Erythroblast (primary cell): ENCODE data around the gene PLEKHG7.

ENCODE experiments used
- GATA1 ChIP-seq: IDR thresholded peaks from 2 replicates; pipeline ENCODE4 v1.6.1; 2011; ENCODE audit warnings: low read depth, mild to moderate bottlenecking, control low read depth, low read length, moderate library complexity
- POLR2A ChIP-seq: IDR thresholded peaks from 2 replicates; pipeline ENCODE4 v1.6.1; 2011; ENCODE audit warnings: mild to moderate bottlenecking, low read length

- TF ChIP-seq POLR2A (no peak), GATA1 (no peak)
Measured at GRCh38 chr12:92757597-92758121, 54.9 kb downstream of the PLEKHG7 start.
